Left ventricle myocardium inferior (tissue), 1 donor: ENCODE data around the gene TOMT. TPM values are rescaled to one million over a fixed set of nuclear protein-coding genes. Genes with fewer than 3 reads are reported as not detected.

Source experiments
- DNase-seq: peaks from one replicate; pipeline ENCODE4 v3.0.0-alpha.2; 2020
- H3K27ac ChIP-seq: fragments of 200-600 bp; replicated peaks from 2 replicates; pipeline ENCODE4 v1.8.0; 2021
- H3K27me3 ChIP-seq: fragments of 200-600 bp; 2 replicates; pipeline ENCODE4 v1.8.0; 2021; ENCODE audit warnings: low read depth
- H3K36me3 ChIP-seq: fragments of 200-600 bp; 2 replicates; pipeline ENCODE4 v1.8.0; 2021
- H3K4me1 ChIP-seq: fragments of 200-600 bp; 2 replicates; pipeline ENCODE4 v1.8.0; 2021
- H3K4me3 ChIP-seq: fragments of 200-600 bp; 2 replicates; pipeline ENCODE4 v1.8.0; 2021; ENCODE audit warnings: mild to moderate bottlenecking, moderate library complexity
- H3K9me3 ChIP-seq: fragments of 200-600 bp; replicated peaks from 2 replicates; pipeline ENCODE4 v1.8.0; 2021
- CTCF ChIP-seq: fragments of 200-600 bp; IDR thresholded peaks from 2 replicates; pipeline ENCODE4 v1.8.0; 2021; ENCODE audit warnings: antibody characterized with exemption, mild to moderate bottlenecking, borderline replicate concordance
- intact Hi-C: fragments of 100-400 bp; cut with micrococcal nuclease; formaldehyde crosslinking; loops from one replicate; pipeline ENCODE4 v1.11.0; 2022
- total RNA-seq: library from RNA; stranded (reverse); fragmentation: NEBNext Ultra II Directional; extraction: Animal tissue kit (Norgen Biotek cat#: 25700); gene quantifications from one replicate; pipeline ENCODE4 v1.2.1, GENCODE V29; 2021
- donor health status: DM: no; HTN: yes; CAD: no; lungs with severe emphysema.

The TOMT gene
- total RNA-seq, 1 donor from 2014 or later, result not detected

GRCh38 chr11:72111300-72112142, 5.8 kb downstream of the TOMT start:
- intact Hi-C loops, result no loop called here
- no peak for DNase-seq

GRCh38 chr11:72112143-72112977, 6.6 kb downstream of the TOMT start, which contains the start of gene ANAPC15:
Gene ANAPC15, minus strand, starts transcription at chr11:72112695. Its CDS starts 1,419 bp downstream, at chr11:72111276.
- DNase-seq, result peak; percentile 98
- H3K27me3 ChIP-seq, result peaks cover 6% of the 10 kb centered on the region
- H3K27ac ChIP-seq, result peak within 1 kb of the TSS; percentile 95
- H3K4me3 ChIP-seq, result peak within 1 kb of the TSS; percentile 68
- peaks cover 7% of the 10 kb centered on the region for H3K36me3 ChIP-seq
- H3K9me3 ChIP-seq, result no peaks in the 10 kb centered on the region
- H3K4me1 ChIP-seq, result peaks cover 16% of the 10 kb centered on the region
- peak; percentile 22 for TF ChIP-seq CTCF
- intact Hi-C loops, result no loop called here

More at GRCh38 chr11:72111300-72112142, 5.8 kb downstream of the TOMT start:
- no peak for TF ChIP-seq CTCF
- Histone ChIP-seq H3K4me3 (peak overlapping the region; percentile 68), H3K9me3 (no peaks in the 10 kb centered on the region), H3K4me1 (peaks cover 16% of the 10 kb centered on the region), H3K27me3 (no peaks in the 10 kb centered on the region), H3K27ac (peak overlapping the region; percentile 95), H3K36me3 (peaks cover 7% of the 10 kb centered on the region)

GRCh38 chr11:72112978-72113808, 7.5 kb downstream of the TOMT start:
- peaks cover 7% of the 10 kb centered on the region for H3K27me3 ChIP-seq
- H3K9me3 ChIP-seq, result no peaks in the 10 kb centered on the region
- DNase-seq, result no peak
- TF ChIP-seq CTCF, result no peak
- peaks cover 6% of the 10 kb centered on the region for H3K36me3 ChIP-seq
- H3K4me1 ChIP-seq, result peaks cover 16% of the 10 kb centered on the region
- peak overlapping the region; percentile 68 for H3K4me3 ChIP-seq
- intact Hi-C loops, result no loop called here
- H3K27ac ChIP-seq, result peak overlapping the region; percentile 95

- Histone ChIP-seq H3K4me3 (no peak overlapping the region), H3K27ac (no peak overlapping the region), H3K36me3 (no peaks in the 10 kb centered on the region), H3K9me3 (no peaks in the 10 kb centered on the region), H3K27me3 (peaks cover 11% of the 10 kb centered on the region), H3K4me1 (peaks cover 16% of the 10 kb centered on the region)
- no peak for TF ChIP-seq CTCF
- DNase-seq, result no peak
- intact Hi-C loops, result no loop called here
Observed at GRCh38 chr11:72114570-72114969, 8.8 kb downstream of the TOMT start.
